NB4 (cell line): ENCODE results near the gene VAV3.

Experiments
- CTCF ChIP-seq: IDR thresholded peaks from one replicate; pipeline ENCODE4 v1.5.1; 2012; ENCODE audit warnings: low read depth, low read length
- POLR2A ChIP-seq: IDR thresholded peaks from 2 replicates; pipeline ENCODE4 v1.6.1; 2011; ENCODE audit warnings: mild to moderate bottlenecking; ENCODE audit not compliant: insufficient read length; ENCODE audit errors: extremely low read depth

GRCh38 chr1:108007070-108007469 is 42.1 kb upstream of the VAV3 start:
- TF ChIP-seq POLR2A (no peak), CTCF (no peak)
